T-helper 1 cell treated with Interleukin-12 subunit alpha and Interleukin-12 subunit beta and Interleukin-4 antibody, amounts not matched to agents 30 μg/mL and 1 μg/mL, for 36 hours (primary cell): Measurements from ENCODE around the gene LSM4.
A peak's percentile ranks its signal among the peaks of the same experiment; 100 is the strongest.

Source experiments
- H3K27ac Mint-ChIP-seq: one replicate; pipeline ENCODE4 v1.8.0; 2021; ENCODE audit warnings: mild to moderate bottlenecking, mixed read lengths
- H3K27me3 Mint-ChIP-seq: one replicate; pipeline ENCODE4 v1.8.0; 2021; ENCODE audit warnings: low read depth, mixed read lengths
- H3K36me3 Mint-ChIP-seq: one replicate; pipeline ENCODE4 v1.8.0; 2021; ENCODE audit warnings: low read depth, mixed read lengths
- H3K4me1 Mint-ChIP-seq: one replicate; pipeline ENCODE4 v1.8.0; 2021; ENCODE audit warnings: low read depth, mixed read lengths
- H3K4me3 Mint-ChIP-seq: one replicate; pipeline ENCODE4 v1.8.0; 2021; ENCODE audit warnings: mild to moderate bottlenecking, moderate library complexity, mixed read lengths
- H3K9me3 Mint-ChIP-seq: one replicate; pipeline ENCODE4 v1.8.0; 2021; ENCODE audit warnings: mixed read lengths

The LSM4 gene

DNA sequence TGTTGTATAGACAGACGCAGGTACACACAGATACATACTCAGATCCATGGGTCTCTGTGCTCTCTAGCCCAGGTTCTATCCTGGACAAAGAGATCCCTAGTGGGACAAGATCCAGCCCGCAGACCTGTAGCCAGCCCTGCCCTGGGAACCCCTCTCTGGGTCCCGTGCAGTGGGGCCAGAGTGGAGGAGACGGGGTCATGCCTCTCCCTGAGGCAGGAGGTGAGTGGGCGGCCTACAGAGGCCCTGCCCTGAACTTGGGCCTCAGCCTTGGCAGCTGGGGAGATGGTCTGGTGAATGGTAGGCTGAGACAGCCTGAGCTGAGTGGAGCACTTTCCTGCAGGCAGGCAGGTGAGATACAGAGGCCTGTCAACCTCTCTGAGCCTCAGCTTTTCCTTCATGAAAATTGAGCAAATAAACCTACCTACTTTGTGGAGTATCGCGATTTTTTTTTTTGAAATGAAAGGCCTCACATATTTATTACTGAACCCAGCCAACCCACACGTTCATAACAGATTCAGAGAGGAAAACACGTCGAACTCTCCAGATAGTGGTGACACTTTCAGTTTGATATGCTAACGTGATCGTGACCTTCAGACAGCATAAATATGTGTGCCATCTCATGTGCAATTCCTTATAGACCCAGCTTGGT is 38.0 kb downstream of the LSM4 start:
- Mint-ChIP-seq H3K4me1 (peaks cover 38% of the 10 kb centered on the region), H3K27ac (peak overlapping the region; percentile 77), H3K4me3 (peak overlapping the region; percentile 53), H3K36me3 (peaks cover 11% of the 10 kb centered on the region), H3K9me3 (no peaks in the 10 kb centered on the region), H3K27me3 (no peaks in the 10 kb centered on the region)

DNA sequence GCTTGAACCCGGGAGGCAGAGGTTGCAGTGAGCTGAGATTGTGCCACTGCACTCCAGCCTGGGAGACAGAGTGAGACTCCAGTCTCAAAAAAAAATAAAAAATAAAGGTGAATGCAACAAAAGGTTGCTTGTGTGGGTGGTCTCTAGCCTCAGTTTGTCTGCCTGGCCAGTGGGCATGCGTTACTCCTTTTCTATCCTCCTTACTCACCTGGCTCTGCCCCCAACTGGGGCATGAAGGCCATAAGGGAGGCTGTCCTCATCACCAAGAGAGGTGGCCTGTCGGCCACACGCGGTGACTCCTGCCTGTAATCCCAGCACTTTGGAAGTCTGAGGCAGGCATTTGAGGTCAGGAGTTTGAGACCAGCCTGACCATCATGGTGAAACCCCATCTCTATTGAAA is 39.5 kb downstream of the LSM4 start:
- H3K9me3 Mint-ChIP-seq, result no peaks in the 10 kb centered on the region
- H3K27ac Mint-ChIP-seq, result peak overlapping the region; percentile 41
- H3K4me3 Mint-ChIP-seq, result no peak overlapping the region
- H3K36me3 Mint-ChIP-seq, result peaks cover 26% of the 10 kb centered on the region
- H3K4me1 Mint-ChIP-seq, result peaks cover 39% of the 10 kb centered on the region
- no peaks in the 10 kb centered on the region for H3K27me3 Mint-ChIP-seq

DNA sequence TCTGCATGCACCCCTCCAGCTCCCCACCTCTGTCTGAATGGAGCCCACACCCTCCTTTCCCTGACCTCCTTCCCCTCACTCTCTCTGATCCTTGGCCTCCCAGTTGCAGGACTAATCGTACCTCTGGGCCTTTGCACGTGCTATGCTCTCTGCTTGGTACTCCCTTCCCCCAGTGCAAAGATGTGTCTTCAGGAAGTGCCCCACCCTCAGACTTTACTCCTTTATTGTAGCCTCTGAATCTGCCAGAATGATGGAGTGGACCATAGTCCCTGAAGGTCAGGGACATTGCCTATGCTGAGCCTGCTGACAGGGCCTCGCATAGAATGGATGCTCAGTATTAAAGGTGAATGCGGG is 40.1 kb downstream of the LSM4 start:
- H3K4me1 Mint-ChIP-seq, result peaks cover 41% of the 10 kb centered on the region
- peaks cover 26% of the 10 kb centered on the region for H3K36me3 Mint-ChIP-seq

DNA sequence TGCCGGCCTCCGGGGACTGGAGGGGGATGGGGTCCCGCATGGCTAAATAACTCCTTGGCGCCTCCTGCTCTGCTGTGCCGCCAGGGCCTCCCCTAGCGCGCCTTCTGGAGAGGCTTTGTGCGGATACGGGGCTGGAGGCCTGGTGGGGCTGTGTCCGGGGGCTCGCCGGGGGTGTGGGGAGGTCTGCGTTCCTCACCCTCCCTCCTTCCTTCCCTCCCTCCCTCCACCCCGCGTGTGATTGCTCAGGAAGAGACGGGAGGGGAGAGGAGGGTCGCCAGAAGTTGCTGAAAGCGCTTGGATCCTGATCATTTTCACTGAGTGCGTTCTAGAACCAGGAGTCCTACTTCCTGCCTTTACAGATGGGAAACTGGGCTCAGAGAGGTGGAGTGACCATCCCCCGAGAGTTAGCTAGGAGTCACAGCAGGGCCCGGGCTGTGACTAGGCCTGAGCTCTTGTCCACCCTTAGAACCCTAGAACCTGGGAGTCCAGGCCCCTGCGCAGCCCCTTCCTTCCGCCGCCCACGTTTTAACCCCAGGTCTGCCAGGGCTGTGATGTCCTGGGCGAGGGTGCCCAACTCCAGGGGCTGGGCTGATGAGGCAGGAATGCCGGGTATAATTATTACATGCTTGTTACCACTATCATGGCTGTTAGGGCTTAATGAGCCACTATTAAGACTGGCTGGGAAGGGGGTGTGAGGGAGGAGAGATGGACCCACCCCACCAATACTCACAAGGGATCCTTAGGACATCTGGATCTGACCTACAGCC is 40.7 kb downstream of the LSM4 start:
- no peaks in the 10 kb centered on the region for H3K9me3 Mint-ChIP-seq
- peak overlapping the region; percentile 96 for H3K27ac Mint-ChIP-seq
- H3K36me3 Mint-ChIP-seq, result peaks cover 26% of the 10 kb centered on the region
- peak overlapping the region; percentile 85 for H3K4me3 Mint-ChIP-seq
- H3K4me1 Mint-ChIP-seq, result peaks cover 45% of the 10 kb centered on the region
- no peaks in the 10 kb centered on the region for H3K27me3 Mint-ChIP-seq

More for the DNA sequence above, 40.1 kb downstream of the LSM4 start:
- no peaks in the 10 kb centered on the region for H3K27me3 Mint-ChIP-seq
- H3K27ac Mint-ChIP-seq, result peak overlapping the region; percentile 96
- H3K4me3 Mint-ChIP-seq, result peak overlapping the region; percentile 85
- no peaks in the 10 kb centered on the region for H3K9me3 Mint-ChIP-seq

DNA sequence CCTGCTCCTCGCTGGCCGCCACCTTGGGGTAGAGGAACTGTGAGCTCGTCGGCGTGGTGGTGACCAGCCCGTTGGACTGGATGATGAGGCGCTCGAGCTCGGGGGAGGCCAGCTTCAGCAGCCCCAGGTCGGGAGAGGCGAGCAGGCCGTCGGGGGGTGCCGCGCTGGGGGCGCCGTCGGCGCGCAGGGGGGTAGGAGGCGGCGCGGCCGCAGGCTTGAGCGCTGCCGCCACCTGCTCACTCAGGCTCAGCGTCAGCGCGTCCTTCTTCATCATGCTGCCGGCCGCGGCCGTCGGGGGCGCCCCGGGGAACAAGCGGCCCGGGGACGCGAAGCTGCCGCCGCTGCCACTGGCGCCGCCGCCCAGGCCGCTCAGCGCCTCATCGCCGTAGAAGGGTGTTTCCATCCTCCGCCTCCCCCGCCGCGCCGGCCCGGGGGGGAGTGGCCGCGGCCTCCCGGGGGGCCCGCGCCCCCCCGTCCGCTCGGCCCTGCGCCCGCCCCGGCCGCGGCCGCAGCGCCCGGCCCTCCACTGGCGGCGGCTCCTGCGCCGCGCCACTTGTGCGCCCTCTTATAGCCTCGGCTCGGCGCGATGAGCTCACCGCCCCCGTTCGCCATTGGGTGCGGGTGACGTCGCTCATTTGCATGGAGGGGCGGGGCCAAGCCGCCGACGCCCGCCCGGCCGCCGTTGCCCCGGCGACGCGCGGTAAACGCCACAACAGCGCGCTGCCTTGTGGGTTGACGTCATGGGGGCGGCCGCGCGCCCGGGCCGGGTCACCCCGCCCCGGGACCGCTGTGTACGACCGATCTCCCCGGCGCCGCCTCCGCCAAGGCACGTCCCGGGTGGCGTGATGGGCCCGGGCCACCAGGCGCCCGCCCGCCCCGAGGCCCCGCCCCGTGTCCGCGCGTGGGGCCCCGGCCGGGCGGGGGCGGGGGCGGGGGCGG is 41.5 kb downstream of the LSM4 start, which contains the start of gene JUND:
TSS of gene JUND (minus strand) at position 541 of the 939 bp plus-strand sequence. CDS start at position 403, 138 bp downstream.
- Mint-ChIP-seq H3K27ac (peak within 1 kb of the TSS; percentile 96), H3K36me3 (peaks cover 24% of the 10 kb centered on the region), H3K27me3 (no peaks in the 10 kb centered on the region), H3K4me3 (peak within 1 kb of the TSS; percentile 90), H3K9me3 (no peaks in the 10 kb centered on the region), H3K4me1 (peaks cover 39% of the 10 kb centered on the region)

DNA sequence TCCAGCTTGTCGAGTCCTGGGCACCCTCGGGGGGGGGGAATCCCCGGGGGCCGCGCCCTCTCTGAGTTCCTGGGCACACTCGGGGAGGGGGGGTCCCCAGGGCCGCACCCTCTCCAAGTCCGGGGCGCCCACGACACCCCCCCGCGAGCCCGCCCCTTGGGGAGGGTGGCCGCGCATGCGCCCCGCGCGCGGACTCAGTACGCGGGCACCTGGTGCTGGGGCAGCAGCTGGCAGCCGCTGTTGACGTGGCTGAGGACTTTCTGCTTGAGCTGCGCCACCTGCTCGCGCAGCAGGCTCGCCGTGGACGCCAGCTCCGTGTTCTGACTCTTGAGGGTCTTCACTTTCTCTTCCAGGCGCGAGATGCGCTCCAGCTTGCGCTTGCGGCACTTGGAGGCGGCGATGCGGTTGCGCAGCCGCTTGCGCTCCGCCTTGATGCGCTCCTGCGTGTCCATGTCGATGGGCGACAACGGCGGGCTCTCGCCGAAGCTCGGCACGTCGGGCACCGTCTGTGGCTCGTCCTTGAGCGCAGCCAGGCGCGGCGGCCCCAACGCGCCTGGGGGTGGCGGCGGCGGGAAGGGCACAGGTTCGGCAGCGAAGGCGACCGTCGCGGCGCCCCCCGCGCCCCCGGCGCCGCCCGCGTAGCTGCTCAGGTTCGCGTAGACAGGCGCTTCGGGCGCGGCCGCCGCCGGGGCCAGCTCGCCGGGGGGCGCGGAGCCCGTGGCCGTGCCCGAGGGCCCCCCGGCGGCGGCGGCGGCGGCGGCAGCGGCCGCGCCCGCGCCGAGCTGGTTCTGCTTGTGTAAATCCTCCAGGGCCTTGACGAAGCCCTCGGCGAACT is 42.4 kb downstream of the LSM4 start:
- H3K36me3 Mint-ChIP-seq, result peaks cover 24% of the 10 kb centered on the region
- peaks cover 35% of the 10 kb centered on the region for H3K4me1 Mint-ChIP-seq
- H3K4me3 Mint-ChIP-seq, result peak overlapping the region; percentile 95
- no peaks in the 10 kb centered on the region for H3K27me3 Mint-ChIP-seq
- peak overlapping the region; percentile 92 for H3K27ac Mint-ChIP-seq
- no peaks in the 10 kb centered on the region for H3K9me3 Mint-ChIP-seq

DNA sequence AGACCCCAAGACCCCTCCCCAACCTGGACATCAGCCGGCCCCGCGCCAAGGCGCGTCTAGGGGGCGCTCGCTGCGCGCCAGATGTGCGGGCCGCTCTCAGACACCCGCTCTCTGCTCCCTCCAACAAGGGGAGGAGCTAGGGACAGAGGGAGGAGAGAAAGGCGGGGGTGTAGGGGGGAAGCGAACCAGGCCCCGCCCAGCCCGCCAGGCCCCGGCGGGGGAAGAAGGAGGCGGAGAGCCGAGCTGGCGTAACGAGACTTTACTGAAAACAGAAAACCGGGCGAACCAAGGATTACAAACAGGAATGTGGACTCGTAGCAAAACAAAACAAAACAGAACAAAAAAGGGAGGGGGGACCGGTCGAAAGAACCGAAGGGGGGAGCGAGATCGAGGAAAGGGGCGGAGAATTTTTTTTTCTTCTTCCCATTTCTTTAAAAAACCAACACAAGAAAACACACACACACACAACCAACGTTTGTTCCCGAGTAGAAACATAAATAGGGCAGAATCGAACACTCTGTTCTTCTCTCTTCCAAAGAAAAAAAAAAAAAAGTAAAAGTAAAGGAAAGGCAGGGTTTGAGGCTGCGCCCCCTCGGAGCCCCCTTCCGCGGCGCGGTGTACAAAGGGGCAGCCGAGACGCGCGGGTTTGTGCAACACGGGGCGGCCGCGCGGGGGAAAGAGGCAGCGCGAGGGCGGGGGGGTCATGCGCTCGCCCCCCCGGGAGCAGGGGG is 43.2 kb downstream of the LSM4 start:
- Mint-ChIP-seq H3K9me3 (no peaks in the 10 kb centered on the region), H3K4me1 (peaks cover 30% of the 10 kb centered on the region), H3K36me3 (peaks cover 25% of the 10 kb centered on the region), H3K27me3 (no peaks in the 10 kb centered on the region), H3K4me3 (peak overlapping the region; percentile 95), H3K27ac (peak overlapping the region; percentile 93)

DNA sequence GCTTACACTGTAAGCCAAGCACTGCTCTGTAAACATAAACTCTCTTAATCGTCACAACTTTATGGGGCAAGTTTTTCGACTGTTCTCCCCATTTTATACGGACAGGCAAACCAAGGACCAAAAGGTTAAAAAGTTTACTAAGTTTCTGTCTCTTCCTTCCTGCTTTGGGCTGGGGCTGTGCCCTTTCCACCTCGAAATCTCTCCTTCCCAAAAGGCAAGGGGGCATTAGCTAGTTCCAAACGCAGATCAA is 43.7 kb downstream of the LSM4 start:
- no peaks in the 10 kb centered on the region for H3K9me3 Mint-ChIP-seq
- H3K4me3 Mint-ChIP-seq, result peak overlapping the region; percentile 95
- H3K4me1 Mint-ChIP-seq, result peaks cover 32% of the 10 kb centered on the region
- no peaks in the 10 kb centered on the region for H3K27me3 Mint-ChIP-seq
- peak overlapping the region; percentile 93 for H3K27ac Mint-ChIP-seq
- H3K36me3 Mint-ChIP-seq, result peaks cover 23% of the 10 kb centered on the region

DNA sequence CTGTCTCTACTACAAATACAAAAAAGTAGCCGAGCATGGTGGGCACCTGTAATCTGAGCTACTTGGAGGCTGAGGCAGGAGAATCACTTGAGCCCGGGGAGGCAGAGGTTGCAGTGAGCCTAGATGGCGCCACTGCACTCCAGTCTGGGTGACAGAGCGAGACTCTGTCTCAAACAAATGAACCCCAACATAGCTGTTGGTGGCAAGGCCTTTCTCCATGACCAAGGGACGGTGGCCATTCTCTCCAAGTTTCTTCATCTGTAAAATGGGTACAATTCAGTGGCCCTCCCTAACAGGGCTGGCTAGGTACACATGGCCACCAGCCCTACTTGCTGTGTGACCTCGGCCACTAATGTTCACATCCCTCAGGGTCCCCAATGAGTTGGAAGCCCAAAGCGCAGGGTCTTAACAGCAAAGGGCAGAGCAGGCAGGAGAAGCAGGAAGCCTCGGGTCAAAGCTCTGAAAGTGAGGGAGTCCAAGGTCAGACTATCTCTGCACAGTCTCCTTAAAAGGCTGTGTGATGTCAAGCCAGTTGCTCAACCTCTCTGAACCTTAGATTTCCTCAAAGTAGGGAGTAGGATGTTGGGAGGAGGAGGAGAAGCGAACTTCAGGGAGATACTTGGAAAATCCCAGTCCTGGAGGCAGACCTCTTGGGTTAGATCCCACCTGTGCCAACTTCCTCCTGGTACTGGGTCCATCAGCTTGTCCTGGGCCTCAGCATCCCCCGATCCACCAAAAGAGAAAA is 44.2 kb downstream of the LSM4 start:
- Mint-ChIP-seq H3K9me3 (no peaks in the 10 kb centered on the region), H3K4me1 (peaks cover 32% of the 10 kb centered on the region), H3K36me3 (peaks cover 23% of the 10 kb centered on the region), H3K27ac (peak overlapping the region; percentile 93), H3K4me3 (peak overlapping the region; percentile 95), H3K27me3 (no peaks in the 10 kb centered on the region)

DNA sequence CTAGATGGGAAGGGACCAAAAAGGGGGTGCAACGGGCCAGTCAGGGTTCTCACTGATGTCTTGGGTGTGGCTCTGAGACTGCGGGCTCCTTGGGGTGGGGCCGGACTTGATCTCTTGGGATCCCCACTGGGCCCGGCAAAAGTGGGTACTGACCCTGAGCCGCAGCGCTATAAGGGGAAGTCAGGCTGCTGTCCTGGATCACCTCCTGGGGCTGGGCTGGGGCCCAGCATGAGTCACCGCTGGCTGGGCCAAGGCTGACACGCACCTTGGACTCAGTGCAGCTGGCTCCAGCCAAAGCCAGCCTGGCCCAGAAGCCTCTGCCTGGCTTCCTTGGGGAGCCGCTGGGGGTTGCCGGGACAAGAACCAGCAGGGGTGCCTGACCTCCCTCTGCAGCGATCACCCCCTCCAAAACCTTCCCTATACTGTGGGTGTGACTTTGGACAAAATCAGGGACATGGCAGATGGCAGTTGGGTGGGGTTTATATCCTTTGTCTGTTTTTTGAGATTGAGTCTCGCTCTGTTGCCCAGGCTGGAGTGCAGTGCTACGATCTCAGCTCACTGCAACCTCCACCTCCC is 48.0 kb downstream of the LSM4 start:
- no peaks in the 10 kb centered on the region for H3K9me3 Mint-ChIP-seq
- peaks cover 20% of the 10 kb centered on the region for H3K36me3 Mint-ChIP-seq
- H3K4me1 Mint-ChIP-seq, result peaks cover 21% of the 10 kb centered on the region
- no peaks in the 10 kb centered on the region for H3K27me3 Mint-ChIP-seq
- no peak overlapping the region for H3K4me3 Mint-ChIP-seq
- H3K27ac Mint-ChIP-seq, result no peak overlapping the region

DNA sequence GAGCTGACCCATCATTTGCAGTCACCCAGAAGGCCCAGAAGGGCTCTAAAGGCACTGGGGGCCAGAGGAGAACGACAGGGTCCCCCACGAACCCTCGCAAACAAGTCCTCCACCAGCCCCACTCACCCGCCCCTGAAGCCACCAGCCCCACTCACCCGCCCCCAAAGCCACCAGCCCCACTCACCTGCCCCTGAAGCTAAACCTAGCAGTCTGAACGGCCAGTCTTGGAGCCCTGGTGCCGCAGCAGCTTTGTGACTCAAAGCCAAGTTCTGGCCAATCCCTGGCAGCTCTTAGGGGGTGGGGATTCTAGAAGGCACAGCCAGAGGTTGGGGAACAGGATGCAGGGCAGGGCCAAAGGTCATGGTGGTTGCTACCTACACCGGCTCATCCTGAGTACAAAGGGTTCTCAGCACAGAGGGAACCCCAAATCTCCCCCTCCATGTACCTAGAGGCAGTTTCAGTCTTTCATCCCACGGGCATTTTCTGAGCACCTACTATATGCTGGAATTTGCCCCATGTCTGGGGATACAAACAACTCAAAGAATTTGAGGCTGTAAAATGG is 48.6 kb downstream of the LSM4 start, which contains the start of gene IQCN:
TSS of gene IQCN (minus strand) at position 234 of the 562 bp plus-strand sequence. CDS start 4,974 bp downstream, outside the sequence.
- H3K27ac Mint-ChIP-seq, result no peak within 1 kb of the TSS
- H3K36me3 Mint-ChIP-seq, result peaks cover 14% of the 10 kb centered on the region
- H3K9me3 Mint-ChIP-seq, result no peaks in the 10 kb centered on the region
- H3K27me3 Mint-ChIP-seq, result no peaks in the 10 kb centered on the region
- no peak within 1 kb of the TSS for H3K4me3 Mint-ChIP-seq
- peaks cover 20% of the 10 kb centered on the region for H3K4me1 Mint-ChIP-seq

DNA sequence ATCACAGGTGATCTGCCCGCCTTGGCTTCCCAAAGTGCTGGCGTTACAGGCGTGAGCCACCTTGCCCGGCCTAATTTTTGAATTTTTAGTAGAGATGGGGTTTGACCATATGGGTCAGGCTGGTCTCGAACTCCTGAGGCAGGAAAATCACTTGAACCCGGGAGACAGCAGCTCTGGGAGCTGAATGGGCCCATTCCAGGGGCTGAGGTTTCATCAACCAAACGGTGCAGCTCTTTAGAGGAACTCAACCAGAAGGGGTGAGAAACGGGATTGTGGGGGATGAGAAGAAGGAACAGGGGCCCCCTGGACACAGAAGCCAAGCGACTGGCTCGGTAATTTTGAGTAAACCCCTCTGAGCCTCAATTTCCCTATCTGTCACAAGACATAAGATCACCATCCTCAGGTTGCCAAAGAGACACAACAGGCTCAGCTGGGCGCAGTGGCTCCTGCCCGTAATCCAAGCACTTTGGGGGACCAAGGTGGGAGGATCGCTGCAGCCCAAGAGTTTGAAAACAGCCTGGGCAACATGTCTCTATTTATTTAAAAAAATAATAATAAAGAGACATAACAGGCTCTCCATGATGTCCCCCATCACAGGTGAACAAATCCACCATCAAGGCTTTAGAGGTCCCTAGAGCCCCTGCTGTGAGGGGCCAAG is 49.2 kb downstream of the LSM4 start:
- no peak overlapping the region for H3K4me3 Mint-ChIP-seq
- peaks cover 8% of the 10 kb centered on the region for H3K36me3 Mint-ChIP-seq
- H3K4me1 Mint-ChIP-seq, result peaks cover 16% of the 10 kb centered on the region
- no peaks in the 10 kb centered on the region for H3K9me3 Mint-ChIP-seq
- H3K27me3 Mint-ChIP-seq, result no peaks in the 10 kb centered on the region
- no peak overlapping the region for H3K27ac Mint-ChIP-seq
